GM21723 (cell line): ENCODE measurements around the gene PRKCE.

Source experiments
- ATAC-seq: cut with Tn5 transposase; IDR thresholded peaks from one replicate; pipeline ENCODE4 v1.9.1; 2021; ENCODE audit warnings: mild to moderate bottlenecking, moderate library complexity; ENCODE audit not compliant: unreplicated experiment

PRKCE gene

DNA sequence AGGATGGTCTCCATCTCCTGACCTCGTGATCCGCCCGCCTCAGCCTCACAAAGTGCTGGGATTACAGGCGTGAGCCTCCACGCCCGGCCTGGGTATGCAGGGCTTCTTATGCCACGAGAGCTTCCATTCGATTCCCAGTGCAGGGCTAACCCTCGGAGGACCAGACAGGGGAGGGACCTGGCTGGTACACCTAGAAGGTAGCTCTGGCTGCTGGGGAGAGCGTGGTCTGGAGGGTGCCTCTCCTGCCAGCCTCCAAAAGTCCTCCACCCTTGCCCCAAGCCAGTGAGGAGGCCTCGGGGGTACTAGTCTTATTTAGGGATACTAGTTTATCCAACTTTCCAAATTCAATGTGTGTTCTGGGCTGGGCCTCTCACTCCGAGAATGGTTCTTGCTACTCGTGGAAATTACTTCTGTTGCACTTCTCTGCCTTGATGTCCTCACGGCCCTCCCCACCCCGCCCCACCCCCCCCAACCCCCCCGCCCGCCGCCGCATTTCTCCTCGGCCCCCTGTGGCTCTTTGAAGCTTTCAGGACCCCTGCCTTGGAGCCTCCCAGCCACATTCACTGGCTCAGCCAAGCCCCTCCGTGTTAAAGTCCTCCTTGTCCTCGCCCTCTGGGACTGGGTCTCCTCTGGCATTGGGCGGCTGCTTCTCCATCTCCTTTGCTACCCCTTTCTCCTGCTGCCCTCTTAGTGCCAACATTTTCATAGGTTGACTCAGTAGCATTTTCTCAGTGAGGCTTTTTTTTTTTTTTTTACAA, 502.7 kb downstream of the PRKCE start:
- no peak for ATAC-seq

DNA sequence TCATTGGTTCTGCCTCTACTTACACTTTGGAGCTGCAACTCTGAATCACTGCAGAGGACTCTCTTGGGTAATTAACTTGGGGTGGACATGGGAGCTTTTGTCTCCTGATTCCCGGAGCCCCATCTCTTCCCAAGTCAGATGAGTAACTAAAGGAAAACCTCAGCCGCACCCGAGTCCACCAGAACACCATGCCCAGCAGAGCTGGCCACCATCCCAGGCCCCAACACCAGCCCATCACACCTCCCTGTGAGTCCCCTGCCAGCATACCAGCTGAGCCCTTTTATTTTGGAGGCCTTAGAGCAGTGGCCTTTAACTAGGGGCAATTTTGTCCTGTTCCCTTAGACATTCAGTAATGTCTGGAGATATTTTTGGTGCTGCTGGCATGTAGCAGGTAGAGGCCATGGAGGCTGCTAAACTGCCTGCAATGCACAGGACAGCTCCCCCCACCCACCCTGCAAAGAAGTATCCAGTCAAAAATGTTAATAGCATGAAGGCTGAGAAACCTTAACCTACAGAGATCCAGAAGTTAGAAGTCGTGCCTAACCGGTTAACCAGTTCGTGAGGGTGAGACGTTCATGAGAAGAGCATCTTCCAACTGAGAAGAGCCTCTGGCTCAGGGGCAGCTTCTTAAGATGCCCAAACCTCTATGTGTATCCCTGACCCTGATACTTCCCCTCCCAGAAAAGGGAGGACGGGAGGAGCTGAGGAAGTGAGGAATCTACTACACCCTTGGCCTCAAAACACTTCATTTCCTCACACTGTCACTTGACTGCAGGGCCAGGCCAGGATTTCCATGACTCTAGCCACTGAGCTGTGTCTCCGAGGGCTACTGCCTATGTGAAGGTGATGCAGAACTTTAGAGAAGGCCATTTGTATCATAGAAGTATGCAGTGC, 505.8 kb downstream of the PRKCE start:
- ATAC-seq: no peak

DNA sequence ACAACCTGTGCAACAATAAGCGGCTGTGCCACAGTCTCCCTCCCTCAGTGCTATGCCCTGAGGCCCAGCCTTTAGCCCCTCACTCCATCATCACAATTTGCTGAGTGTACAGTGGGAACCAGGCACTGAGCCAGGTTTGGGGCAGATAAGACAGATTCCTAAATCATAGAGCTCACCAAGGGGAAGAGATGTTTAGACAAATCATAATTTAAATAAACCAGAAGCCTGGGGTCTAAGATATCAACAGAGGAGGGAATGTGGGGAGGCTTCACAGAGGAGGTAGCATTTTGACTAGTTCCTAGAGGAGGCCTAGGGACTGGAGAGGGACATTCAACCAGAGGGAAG, 506.5 kb downstream of the PRKCE start:
- no peak for ATAC-seq

DNA sequence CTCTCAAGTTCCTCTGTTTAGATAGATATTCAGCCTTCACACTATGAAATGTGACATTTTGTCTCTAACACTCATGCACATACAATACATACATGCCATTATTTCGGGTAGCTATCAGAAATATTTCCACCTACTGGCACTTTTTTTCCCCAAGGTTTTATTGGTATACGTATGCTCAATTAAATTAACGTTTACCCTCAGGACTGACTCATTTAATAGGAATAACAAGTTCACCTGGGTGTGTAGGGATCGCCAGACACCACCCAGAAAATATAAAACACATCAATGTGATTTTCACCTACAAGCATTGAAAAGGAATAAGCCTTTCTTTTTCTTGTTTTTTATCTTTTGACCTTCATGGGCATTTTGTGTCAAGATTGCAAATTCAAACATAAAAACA, 507.2 kb downstream of the PRKCE start:
- no peak for ATAC-seq

DNA sequence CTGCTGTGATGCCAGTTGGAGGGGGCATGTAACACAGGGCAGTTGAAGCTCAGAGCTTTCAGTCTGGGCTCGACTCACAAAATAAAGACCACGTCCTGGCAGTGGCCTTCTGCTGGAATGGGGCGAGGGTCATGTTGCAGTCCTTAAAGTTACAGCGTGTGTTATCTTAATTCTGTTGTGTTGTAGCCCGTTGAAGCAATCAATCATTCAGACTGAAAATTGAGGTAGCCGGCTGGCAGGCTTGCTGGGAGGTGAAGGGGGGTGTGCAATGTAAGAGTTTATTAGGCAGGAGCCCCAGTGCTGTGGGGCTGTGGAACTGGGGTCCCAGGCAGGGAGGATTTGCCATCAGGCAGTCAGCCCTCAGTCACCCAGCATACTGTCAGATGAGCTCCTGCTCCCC, 508.9 kb downstream of the PRKCE start:
- ATAC-seq: no peak

DNA sequence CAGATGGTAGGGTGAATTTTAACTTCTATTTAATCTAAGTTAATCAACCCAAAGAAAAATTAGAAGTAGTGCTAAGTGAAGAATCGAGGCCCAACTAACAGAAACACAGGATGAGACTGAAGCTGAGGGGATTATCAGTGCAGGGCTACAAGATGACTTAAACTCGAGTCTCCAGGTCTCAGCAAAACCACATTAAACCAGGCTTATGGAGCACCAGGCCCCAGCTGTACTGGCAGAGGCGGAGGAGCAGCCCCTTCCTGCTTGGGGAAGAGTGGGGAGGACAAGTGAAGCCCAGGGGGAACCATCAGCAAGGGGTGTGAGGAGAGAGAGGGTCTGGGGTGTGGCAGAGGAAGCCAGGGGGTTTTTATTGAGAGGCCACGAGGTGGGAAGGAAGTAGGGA, 509.8 kb downstream of the PRKCE start:
- ATAC-seq: no peak

DNA sequence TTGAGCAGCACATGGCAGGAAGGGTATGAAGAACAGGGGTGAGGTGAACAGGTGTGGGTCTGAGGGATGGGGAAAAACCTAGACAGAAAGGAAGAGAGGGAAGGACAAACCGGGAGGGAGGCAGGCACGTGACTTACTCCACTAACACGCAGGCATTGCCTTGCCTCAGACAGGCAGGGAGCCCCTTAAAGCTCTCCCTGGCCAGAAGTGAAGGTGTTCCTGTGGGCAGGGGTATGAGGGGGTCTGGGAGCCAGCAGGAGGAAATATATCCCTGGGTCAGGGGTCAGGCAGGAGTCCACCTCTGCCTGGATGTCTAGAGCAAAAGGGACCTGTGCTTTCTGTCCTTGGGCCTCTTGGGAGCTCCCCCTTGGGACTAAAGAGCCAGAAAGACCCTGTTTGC, 510.4 kb downstream of the PRKCE start:
- ATAC-seq: no peak

DNA sequence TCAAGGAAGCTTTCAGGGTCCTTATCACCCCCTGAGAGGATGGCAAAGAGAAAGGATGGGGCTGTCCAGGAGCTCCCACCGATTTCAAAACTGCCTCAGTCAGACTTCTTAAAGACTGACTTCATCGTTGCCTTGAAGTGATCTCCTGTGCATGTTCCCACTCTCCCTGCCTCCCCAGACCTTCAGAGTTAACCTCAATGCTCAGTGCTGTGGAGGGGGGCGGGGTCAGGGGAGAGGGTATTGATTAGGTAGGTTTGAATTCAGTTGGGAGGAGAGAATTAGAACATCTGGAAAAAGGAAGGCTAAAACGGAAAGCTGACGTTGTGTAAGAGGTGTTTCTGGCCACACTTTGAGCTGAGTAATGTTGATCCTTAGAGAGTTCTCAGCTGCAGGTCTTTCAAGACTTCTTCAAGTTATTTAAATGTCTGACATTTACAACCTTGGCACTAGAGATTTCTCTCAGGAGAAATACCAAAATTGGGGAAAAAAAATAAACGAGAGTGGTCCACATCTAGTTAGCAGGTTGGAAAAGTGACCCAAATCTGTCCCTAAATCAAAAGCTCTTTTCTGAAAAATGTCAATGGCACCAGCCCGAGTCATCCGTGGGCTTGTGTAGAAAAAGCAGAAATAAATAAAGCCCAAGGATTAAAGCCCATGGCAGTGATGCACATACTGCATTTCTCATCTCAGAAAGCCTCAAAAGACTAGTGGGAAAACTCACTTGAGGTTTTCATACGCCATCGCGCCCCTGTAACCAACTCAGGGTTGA, 511.0 kb downstream of the PRKCE start:
- no peak for ATAC-seq

DNA sequence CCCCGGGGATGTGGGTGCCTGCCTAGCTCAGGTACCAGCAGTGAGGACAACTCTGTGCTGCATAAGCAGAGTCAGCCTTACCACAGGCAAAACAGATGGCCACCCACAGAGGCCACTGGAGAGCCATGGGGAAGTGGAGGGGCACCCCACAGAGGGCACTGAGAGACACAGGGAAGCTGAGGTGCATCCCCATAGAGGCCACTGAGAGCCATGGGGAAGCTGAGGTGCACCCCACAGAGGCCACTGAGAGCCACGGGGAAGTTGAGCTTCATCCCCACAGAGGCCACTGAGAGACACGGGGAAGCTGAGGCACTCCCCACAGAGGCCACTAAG, 511.6 kb downstream of the PRKCE start:
- ATAC-seq: no peak

DNA sequence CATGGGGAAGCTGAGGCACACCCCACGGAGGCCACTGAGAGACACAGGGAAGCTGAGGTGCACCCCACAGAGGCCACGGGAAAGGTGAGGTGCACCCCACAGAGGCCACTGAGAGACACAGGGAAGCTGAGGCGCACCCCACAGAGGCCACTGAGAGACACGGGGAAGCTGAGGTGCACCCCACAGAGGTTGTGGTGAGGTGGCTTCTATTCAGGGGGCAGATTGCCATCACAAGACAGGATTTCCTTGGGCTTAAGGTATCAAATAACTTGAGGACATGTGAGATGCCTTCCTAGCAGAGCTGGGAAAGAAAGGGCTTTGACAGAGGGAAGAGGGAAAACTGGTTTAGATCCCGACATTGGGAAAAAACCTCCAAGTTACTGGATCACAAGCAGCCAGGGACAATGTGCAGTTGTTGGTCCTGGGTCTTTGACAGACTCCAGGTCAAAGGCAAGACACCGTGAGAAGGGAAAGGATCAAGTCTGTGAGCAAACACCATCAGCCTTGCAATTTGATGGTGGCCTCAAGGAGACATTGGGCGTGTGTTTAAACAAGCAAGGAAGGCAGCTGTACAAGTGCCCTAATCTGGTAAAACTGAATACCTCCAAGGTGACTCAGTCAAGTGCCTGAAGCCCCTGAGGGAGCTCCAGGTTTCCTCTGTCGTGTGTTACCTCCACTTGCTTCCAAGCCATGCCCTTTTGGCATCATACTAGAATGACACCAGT, 512.5 kb downstream of the PRKCE start:
- ATAC-seq: no peak

DNA sequence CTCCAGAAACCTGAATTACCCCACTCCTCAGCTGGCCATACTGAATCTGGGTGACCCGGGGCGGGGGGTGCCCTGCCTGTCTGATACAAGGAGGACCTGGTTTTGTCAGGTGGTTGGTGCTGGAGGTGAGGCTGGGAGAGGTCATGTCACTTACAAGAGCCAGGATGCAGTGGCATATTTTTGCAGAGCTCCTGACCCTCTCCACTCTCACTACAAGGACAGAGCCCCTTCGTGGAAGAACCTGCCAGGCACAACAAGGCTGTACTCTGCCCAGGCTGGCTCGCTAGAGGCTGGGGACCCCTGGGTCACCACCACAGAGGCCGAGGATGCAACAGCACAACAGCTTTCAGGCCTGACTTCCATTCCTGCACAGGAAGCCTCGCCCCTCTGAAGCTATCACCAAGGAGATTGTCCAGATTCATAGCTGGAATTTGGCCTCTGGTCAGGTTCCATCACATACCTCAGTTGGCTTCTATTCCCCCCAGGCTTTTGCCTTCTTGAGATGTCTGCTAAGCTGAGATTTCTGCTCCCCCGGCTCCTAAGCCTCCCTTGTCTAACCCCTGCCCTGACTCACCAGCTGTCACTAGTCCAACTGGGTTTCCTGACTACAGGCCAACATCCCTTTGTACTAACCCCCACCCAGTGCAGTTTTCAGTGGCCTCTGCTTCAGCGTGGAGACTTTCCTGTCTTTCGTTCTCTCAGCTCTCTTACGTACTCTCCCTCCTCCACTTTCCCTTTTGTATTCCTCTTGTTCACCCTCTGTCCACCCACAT, 513.2 kb downstream of the PRKCE start:
- ATAC-seq: no peak

DNA sequence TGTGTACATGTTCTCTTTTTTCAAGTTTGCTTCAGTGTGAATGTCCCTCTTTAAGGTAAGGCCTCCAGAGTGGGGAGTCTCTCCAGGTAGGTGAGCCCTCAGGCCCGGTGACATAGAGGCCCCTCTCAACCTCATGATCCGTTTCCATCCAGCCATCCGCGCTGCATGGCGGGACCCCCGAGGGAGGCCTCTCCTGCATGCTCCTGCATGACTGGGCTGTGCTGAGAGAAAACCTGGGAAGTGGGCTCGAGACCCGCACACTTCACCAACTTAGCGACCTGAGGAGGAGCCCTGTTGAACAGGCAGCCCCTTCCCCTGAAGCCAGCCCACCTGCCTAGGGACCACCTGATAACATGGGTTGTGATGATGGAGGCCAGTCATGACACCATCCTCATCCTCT, 514.4 kb downstream of the PRKCE start:
- no peak for ATAC-seq

DNA sequence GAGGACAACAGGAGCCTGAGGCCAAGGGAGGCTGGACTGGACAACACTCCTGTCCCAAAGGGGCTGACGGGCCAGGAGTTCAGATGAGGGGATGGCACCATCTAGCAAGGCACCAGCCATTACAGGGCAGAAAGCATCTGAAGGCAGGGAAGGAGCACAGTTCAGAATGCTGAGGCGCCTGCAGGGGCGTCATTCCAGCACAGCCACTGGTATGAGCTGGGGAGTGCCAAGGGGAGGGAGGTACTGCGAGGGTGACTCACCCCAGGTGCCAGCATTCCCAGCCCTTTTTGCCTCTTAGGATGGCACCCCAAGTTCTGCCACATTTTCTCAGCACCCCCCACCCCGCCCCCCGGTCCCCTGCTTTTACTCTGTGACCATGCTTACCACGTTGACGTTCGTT, 515.9 kb downstream of the PRKCE start:
- no peak for ATAC-seq

DNA sequence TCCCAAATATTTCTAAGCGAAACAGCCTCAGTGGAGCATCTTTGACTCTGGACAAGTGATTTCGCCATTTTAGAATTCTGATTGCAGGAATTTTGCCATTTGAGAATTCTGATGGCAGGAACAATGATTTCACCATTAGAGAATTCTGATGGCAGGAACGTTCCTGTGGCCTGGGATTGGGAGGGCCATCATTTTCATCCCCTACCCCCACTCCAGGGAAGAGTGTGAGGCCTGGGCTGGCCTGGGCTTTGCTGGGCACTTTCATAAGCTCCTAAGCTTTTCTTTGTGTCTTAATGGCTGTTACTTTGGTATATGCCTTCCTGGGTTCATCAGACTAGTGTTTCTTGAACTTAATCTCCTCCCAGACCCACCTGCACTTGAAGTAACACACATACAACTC, 516.4 kb downstream of the PRKCE start:
- no peak for ATAC-seq

DNA sequence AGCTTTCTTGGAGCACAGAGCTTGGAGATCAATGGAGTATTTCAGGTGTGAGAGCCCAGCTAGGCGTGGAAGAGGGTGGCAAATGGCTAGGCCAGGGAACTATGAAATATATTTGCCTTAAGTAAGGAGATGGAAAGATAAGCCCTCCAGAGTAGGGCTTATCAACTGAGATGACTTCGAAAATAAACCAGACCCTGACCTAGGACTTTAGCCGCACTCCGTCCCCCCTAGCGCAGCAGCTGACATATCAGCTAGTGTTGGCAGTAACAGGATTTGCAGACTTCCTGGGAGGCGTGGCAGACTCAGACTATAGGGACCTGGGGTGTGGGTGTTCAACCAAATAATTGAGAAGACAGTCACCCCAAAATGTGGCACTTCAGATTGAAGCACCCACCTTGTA, 518.0 kb downstream of the PRKCE start:
- ATAC-seq: no peak

DNA sequence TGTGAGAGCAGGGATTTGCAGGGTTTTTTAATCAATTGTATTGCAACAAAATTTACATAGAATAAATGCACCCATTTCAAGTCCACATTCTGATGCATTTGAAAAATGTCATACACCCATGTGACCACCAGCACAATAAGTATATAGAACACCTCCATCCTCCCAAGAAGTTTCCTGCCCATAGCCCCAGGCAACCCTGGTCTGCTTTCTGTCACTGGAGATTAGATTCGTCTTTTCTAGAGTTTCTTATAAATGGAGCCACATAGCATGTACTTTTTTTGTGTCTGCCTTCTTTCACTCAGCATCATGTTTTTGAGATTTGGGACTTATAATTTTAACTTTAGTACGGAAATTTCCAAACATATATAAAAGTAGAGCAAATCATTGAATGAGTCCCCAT, 518.6 kb downstream of the PRKCE start:
- no peak for ATAC-seq

DNA sequence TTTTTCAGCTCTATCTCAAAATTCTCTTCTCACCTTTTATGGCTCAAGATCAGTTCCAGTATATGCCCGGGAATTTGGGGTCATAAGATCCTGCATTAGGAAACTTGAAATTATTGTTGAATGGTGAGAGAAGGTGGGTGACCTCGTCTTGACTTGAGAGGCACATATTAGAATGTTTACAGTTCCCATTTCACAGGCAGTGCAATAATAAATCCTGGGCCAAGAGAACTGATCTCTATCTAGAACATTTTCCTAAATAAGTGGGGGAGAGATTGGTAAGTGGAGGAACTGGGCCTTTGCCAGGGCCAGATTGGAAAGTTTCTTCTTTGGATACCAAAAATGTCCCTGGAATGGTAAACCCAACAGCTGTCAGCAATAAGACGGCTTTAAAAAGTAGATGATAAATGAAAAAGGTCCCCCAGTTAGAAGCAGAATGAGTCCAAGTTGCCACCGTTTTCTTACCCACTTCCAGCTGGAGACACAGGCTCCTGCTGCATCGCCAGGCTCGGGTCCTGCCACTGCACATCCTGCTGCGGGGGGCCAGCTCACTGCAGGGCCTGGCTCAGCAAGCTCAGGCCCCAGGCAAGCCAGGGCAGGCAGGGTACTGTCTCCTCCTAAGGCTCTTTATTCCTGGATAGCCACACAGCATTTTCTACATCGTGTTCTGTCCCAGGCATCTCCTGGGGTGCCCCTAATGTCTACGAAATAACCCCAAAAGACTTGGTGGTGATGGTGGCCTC, 519.3 kb downstream of the PRKCE start:
- ATAC-seq: no peak

DNA sequence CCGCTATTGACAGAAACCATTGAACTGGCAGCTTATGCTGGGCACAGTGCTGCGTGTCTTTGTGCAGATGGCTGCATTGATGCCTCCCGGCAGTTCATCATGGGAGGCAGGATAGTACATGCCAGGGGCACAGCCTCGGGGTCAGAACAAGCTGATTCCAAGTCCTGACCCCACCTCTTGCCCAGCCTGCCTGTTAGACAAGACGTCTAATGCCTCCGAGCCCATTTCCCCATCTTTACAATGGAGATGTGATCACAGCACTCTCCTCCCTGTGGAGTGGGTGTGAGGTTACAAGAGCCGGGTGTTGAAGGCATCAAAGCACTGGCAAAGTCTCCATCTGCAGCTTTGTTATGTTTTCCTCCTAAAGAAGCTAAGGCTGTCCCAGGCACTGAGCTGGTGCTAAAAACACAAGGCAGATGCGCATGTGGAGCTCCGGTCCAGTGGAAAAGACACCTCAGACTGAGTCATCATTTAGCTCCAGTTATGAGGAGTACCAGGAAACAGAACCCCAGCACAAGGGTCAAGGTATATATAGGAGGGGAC, 520.0 kb downstream of the PRKCE start:
- no peak for ATAC-seq

DNA sequence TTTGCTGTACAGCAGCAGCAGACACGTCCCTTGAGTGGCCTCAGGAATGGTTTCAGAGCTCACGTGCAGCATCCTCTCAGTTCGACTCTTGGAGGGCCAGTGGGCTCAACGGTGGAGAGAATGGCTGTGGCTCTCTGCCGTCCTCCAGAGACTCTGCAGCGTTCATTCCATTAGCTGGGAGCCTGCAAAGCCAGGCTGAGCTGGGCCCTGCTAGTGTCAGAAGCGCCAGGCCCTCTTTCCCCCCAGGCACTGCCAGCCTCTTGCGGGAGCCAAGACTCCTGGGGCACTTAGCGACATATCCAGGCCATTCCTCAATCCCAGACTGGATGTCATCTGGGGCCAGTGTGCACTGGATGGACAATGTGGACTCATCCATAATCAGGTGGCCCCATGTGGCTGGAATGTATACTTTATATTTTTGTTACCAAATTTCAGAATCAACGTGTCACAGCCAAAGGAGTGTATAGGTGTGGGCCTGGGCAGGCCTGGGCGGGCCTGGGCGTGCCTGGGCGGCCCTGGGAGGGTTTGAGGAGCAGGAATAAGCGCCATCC, 520.6 kb downstream of the PRKCE start:
- no peak for ATAC-seq
